ENCODE data around the gene PMFBP1. TPM values are rescaled to one million over a fixed set of nuclear protein-coding genes. Genes with fewer than 3 reads are reported as not detected.
A peak's percentile ranks its signal among the peaks of the same experiment; 100 is the strongest.

The PMFBP1 gene
- total and polyA plus RNA-seq, 4 donors = 0.62 to 1.3 (median 1.0) TPM

DNA sequence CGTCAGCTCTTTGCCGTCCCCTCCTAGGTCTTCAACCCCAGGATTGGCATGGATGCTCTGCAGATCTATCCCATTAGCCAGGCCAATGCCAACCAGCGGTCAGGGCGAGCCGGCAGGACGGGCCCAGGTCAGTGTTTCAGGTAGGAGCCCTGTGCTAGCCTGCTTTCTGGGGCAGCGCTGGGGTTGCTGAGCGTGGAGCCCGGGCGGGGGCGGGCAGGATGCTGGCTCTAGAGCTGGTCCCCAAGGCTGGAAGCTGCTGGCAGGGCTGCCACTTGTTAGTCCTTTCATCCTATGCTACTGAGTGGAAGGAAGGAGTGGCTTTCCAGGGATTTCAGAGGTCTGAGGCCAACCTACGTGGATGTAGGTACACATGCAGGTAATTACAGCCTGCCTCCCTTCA, 66.0 kb downstream of the PMFBP1 start:
- TF ChIP-seq, protein P1, sequence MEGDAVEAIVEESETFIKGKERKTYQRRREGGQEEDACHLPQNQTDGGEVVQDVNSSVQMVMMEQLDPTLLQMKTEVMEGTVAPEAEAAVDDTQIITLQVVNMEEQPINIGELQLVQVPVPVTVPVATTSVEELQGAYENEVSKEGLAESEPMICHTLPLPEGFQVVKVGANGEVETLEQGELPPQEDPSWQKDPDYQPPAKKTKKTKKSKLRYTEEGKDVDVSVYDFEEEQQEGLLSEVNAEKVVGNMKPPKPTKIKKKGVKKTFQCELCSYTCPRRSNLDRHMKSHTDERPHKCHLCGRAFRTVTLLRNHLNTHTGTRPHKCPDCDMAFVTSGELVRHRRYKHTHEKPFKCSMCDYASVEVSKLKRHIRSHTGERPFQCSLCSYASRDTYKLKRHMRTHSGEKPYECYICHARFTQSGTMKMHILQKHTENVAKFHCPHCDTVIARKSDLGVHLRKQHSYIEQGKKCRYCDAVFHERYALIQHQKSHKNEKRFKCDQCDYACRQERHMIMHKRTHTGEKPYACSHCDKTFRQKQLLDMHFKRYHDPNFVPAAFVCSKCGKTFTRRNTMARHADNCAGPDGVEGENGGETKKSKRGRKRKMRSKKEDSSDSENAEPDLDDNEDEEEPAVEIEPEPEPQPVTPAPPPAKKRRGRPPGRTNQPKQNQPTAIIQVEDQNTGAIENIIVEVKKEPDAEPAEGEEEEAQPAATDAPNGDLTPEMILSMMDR (IDR thresholded peaks at IDR 0.05; ENCODE audit: control extremely low read depth, extremely low read depth) = no peak
- ATAC-seq (ENCODE audit: insufficient read depth, low FRiP score) (no peak), DNase-seq (no peak)
- H3K36me3 ChIP-seq (ENCODE audit: control insufficient read depth in 4 of 4, insufficient read depth in 4 of 4, low read length in 4 of 4) = peaks cover 60 to 87% (median 71%) of the 10 kb centered on the region in 4 donors
- 97 to 99% methylated on average over 12 of the region's 12 CpGs for WGBS, 2 donors
- H3K27ac ChIP-seq (ENCODE audit: low read depth in 1 of 2, low read length in 1 of 2) = no peak overlapping the region
- H3K4me1 ChIP-seq (ENCODE audit: control insufficient read depth in 5 of 5, insufficient read depth in 5 of 5, low read length in 5 of 5) = no peaks in the 10 kb centered on the region
- no peak overlapping the region for H3K9ac ChIP-seq (ENCODE audit: insufficient read depth in 1 of 2, low read length in 2 of 2)
- H3K27me3 ChIP-seq (ENCODE audit: control insufficient read depth in 3 of 3, insufficient read depth in 3 of 3, low read length in 2 of 3) = no peaks in the 10 kb centered on the region
- H3K9me3 ChIP-seq (ENCODE audit: control insufficient read depth in 4 of 4, insufficient read depth in 3 of 4, low read length in 3 of 4) = no peaks in the 10 kb centered on the region
- no peak overlapping the region for H3K4me3 ChIP-seq

DNA sequence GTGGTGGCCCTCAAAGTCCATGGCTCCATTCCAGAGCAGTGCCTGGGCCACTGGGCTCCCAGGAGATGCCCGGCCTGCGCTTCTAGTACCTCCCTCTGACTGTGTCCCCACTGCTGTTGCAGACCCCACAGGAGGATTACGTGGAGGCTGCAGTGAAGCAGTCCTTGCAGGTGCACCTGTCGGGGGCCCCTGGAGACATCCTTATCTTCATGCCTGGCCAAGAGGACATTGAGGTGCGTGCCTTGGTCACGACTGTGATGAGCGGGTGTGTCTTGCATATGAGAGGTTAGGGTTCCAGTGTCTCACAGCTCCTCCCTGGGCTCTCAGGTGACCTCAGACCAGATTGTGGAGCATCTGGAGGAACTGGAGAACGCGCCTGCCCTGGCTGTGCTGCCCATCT, 67.0 kb downstream of the PMFBP1 start:
- Histone ChIP-seq H3K36me3 (ENCODE audit: control insufficient read depth in 4 of 4, insufficient read depth in 4 of 4, low read length in 4 of 4) (peaks cover 52 to 85% (median 73%) of the 10 kb centered on the region in 4 donors), H3K4me1 (ENCODE audit: control insufficient read depth in 5 of 5, insufficient read depth in 5 of 5, low read length in 5 of 5) (no peaks in the 10 kb centered on the region), H3K27ac (ENCODE audit: low read depth in 1 of 2, low read length in 1 of 2) (no peak overlapping the region), H3K27me3 (ENCODE audit: control insufficient read depth in 3 of 3, insufficient read depth in 3 of 3, low read length in 2 of 3) (no peaks in the 10 kb centered on the region), H3K9me3 (ENCODE audit: control insufficient read depth in 4 of 4, insufficient read depth in 3 of 4, low read length in 3 of 4) (no peaks in the 10 kb centered on the region), H3K4me3 (no peak overlapping the region), H3K9ac (ENCODE audit: insufficient read depth in 1 of 2, low read length in 2 of 2) (no peak overlapping the region)
- WGBS, 2 donors = 96 to 99% methylated on average over 9 of the region's 9 CpGs
- TF ChIP-seq, protein P1 (IDR thresholded peaks at IDR 0.05; ENCODE audit: control extremely low read depth, extremely low read depth) = no peak
- DNase-seq (no peak), ATAC-seq (ENCODE audit: insufficient read depth, low FRiP score) (no peak)

DNA sequence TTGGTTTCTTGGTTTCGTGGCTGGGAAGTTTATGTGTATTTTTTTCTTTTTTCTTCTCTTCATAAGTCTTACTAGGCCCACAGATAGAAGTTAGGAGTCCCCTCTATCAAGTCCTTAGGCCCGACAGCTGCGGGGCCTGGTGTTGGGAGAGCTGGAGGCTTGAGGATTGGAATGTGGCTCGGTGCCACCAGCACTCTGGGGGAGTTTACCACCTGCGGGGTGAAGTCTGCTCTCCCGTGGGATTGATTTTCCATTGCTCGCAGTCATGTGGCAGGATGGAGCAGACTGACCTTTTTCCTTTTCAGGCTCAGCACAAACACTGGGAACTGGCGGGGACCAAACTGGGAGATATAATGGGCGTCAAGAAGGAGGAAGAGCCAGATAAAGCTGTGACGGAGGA, 70.8 kb downstream of the PMFBP1 start:
- ATAC-seq (ENCODE audit: insufficient read depth, low FRiP score) (no peak), DNase-seq (no peak)
- no peaks in the 10 kb centered on the region for H3K9me3 ChIP-seq (ENCODE audit: control insufficient read depth in 4 of 4, insufficient read depth in 3 of 4, low read length in 3 of 4)
- H3K27ac ChIP-seq (ENCODE audit: low read depth in 1 of 2, low read length in 1 of 2) = no peak overlapping the region
- H3K4me3 ChIP-seq = no peak overlapping the region
- no peak overlapping the region for H3K9ac ChIP-seq (ENCODE audit: insufficient read depth in 1 of 2, low read length in 2 of 2)
- 94% methylated on average over 10 of the region's 10 CpGs for WGBS, 2 donors
- TF ChIP-seq, protein P1 (IDR thresholded peaks at IDR 0.05; ENCODE audit: control extremely low read depth, extremely low read depth) = no peak
- no peaks in the 10 kb centered on the region for H3K4me1 ChIP-seq (ENCODE audit: control insufficient read depth in 5 of 5, insufficient read depth in 5 of 5, low read length in 5 of 5)
- peaks cover 29 to 81% (median 70%) of the 10 kb centered on the region in 4 donors for H3K36me3 ChIP-seq (ENCODE audit: control insufficient read depth in 4 of 4, insufficient read depth in 4 of 4, low read length in 4 of 4)
- H3K27me3 ChIP-seq (ENCODE audit: control insufficient read depth in 3 of 3, insufficient read depth in 3 of 3, low read length in 2 of 3) = no peaks in the 10 kb centered on the region

GRCh38 chr16:72099377-72099818, 72.6 kb downstream of the PMFBP1 start:
- WGBS, 2 donors = 74 to 76% methylated on average over 12 of the region's 12 CpGs
- DNase-seq (peak; percentile 35 to 56 (median 39)), ATAC-seq (ENCODE audit: insufficient read depth, low FRiP score) (no peak)
- Histone ChIP-seq H3K27ac (ENCODE audit: low read depth in 1 of 2, low read length in 1 of 2) (no peak overlapping the region), H3K9me3 (ENCODE audit: control insufficient read depth in 4 of 4, insufficient read depth in 3 of 4, low read length in 3 of 4) (no peaks in the 10 kb centered on the region), H3K27me3 (ENCODE audit: control insufficient read depth in 3 of 3, insufficient read depth in 3 of 3, low read length in 2 of 3) (no peaks in the 10 kb centered on the region), H3K9ac (ENCODE audit: insufficient read depth in 1 of 2, low read length in 2 of 2) (no peak overlapping the region), H3K36me3 (ENCODE audit: control insufficient read depth in 4 of 4, insufficient read depth in 4 of 4, low read length in 4 of 4) (peaks cover 26 to 65% (median 55%) of the 10 kb centered on the region in 4 donors), H3K4me1 (ENCODE audit: control insufficient read depth in 5 of 5, insufficient read depth in 5 of 5, low read length in 5 of 5) (peaks cover 0 to 10% (median 3%) of the 10 kb centered on the region in 5 donors), H3K4me3 (no peak overlapping the region)
- TF ChIP-seq, protein P1 (IDR thresholded peaks at IDR 0.05; ENCODE audit: control extremely low read depth, extremely low read depth) = peak; percentile 14
